Measurements from ENCODE around the gene DSTN. TPM values are rescaled to one million over a fixed set of nuclear protein-coding genes. Genes with fewer than 3 reads are reported as not detected.

DSTN gene
- total RNA-seq, 1 donor from 2014 or later = 193 TPM

- no peaks in the 10 kb centered on the region for H3K9me3 Mint-ChIP-seq
- peaks cover 49% of the 10 kb centered on the region for H3K4me1 Mint-ChIP-seq (ENCODE audit: unreplicated experiment)
- DNase-seq (ENCODE audit: extremely low spot score, unreplicated experiment) = no peak
- H3K4me3 Mint-ChIP-seq = no peak overlapping the region
- no peak for TF ChIP-seq CTCF (conservative IDR thresholded peaks at IDR 0.05)
- H3K27me3 Mint-ChIP-seq = no peaks in the 10 kb centered on the region
- H3K27ac Mint-ChIP-seq = no peak overlapping the region
- H3K36me3 Mint-ChIP-seq = no peaks in the 10 kb centered on the region
Observed at GRCh38 chr20:17647391-17648314, 77.8 kb downstream of the DSTN start.

- no peak for DNase-seq (ENCODE audit: extremely low spot score, unreplicated experiment)
- no peaks in the 10 kb centered on the region for H3K27me3 Mint-ChIP-seq
- peaks cover 48% of the 10 kb centered on the region for H3K4me1 Mint-ChIP-seq (ENCODE audit: unreplicated experiment)
- H3K9me3 Mint-ChIP-seq = no peaks in the 10 kb centered on the region
- H3K36me3 Mint-ChIP-seq = no peaks in the 10 kb centered on the region
- H3K4me3 Mint-ChIP-seq = no peak overlapping the region
- no peak for TF ChIP-seq CTCF (conservative IDR thresholded peaks at IDR 0.05)
- H3K27ac Mint-ChIP-seq = no peak overlapping the region
Observed at GRCh38 chr20:17648315-17648646, 78.4 kb downstream of the DSTN start.

- Mint-ChIP-seq H3K27ac (no peak overlapping the region), H3K36me3 (peaks cover 1% of the 10 kb centered on the region), H3K4me1 (ENCODE audit: unreplicated experiment) (peaks cover 42% of the 10 kb centered on the region), H3K27me3 (no peaks in the 10 kb centered on the region), H3K9me3 (no peaks in the 10 kb centered on the region), H3K4me3 (peak overlapping the region; percentile 20)
- TF ChIP-seq CTCF (conservative IDR thresholded peaks at IDR 0.05) = peak; percentile 64
- no peak for DNase-seq (ENCODE audit: extremely low spot score, unreplicated experiment)
Observed at GRCh38 chr20:17648791-17649730, 79.2 kb downstream of the DSTN start.

GRCh38 chr20:17650301-17651128 lies 80.6 kb downstream of the DSTN start:
- Mint-ChIP-seq H3K9me3 (no peaks in the 10 kb centered on the region), H3K4me1 (ENCODE audit: unreplicated experiment) (peaks cover 35% of the 10 kb centered on the region), H3K27ac (no peak overlapping the region), H3K4me3 (no peak overlapping the region), H3K27me3 (no peaks in the 10 kb centered on the region), H3K36me3 (peaks cover 6% of the 10 kb centered on the region)
- DNase-seq (ENCODE audit: extremely low spot score, unreplicated experiment) = no peak
- TF ChIP-seq CTCF (conservative IDR thresholded peaks at IDR 0.05) = no peak

GRCh38 chr20:17651129-17651759 lies 81.4 kb downstream of the DSTN start:
- H3K27ac Mint-ChIP-seq = no peak overlapping the region
- peaks cover 31% of the 10 kb centered on the region for H3K4me1 Mint-ChIP-seq (ENCODE audit: unreplicated experiment)

More at GRCh38 chr20:17651129-17651759, 81.4 kb downstream of the DSTN start:
- no peak for TF ChIP-seq CTCF (conservative IDR thresholded peaks at IDR 0.05)
- no peaks in the 10 kb centered on the region for H3K27me3 Mint-ChIP-seq
- no peaks in the 10 kb centered on the region for H3K9me3 Mint-ChIP-seq
- peaks cover 6% of the 10 kb centered on the region for H3K36me3 Mint-ChIP-seq
- no peak for DNase-seq (ENCODE audit: extremely low spot score, unreplicated experiment)
- no peak overlapping the region for H3K4me3 Mint-ChIP-seq

Data from type B pancreatic cell (in vitro differentiated cells).